ENCODE results near the gene JPT1.

- TF ChIP-seq, protein P1, sequence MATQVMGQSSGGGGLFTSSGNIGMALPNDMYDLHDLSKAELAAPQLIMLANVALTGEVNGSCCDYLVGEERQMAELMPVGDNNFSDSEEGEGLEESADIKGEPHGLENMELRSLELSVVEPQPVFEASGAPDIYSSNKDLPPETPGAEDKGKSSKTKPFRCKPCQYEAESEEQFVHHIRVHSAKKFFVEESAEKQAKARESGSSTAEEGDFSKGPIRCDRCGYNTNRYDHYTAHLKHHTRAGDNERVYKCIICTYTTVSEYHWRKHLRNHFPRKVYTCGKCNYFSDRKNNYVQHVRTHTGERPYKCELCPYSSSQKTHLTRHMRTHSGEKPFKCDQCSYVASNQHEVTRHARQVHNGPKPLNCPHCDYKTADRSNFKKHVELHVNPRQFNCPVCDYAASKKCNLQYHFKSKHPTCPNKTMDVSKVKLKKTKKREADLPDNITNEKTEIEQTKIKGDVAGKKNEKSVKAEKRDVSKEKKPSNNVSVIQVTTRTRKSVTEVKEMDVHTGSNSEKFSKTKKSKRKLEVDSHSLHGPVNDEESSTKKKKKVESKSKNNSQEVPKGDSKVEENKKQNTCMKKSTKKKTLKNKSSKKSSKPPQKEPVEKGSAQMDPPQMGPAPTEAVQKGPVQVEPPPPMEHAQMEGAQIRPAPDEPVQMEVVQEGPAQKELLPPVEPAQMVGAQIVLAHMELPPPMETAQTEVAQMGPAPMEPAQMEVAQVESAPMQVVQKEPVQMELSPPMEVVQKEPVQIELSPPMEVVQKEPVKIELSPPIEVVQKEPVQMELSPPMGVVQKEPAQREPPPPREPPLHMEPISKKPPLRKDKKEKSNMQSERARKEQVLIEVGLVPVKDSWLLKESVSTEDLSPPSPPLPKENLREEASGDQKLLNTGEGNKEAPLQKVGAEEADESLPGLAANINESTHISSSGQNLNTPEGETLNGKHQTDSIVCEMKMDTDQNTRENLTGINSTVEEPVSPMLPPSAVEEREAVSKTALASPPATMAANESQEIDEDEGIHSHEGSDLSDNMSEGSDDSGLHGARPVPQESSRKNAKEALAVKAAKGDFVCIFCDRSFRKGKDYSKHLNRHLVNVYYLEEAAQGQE (IDR thresholded peaks at IDR 0.05; ENCODE audit: insufficient read depth in 1 of 2, low read depth in 2 of 2, low read length in 1 of 2): no peak
- TF ChIP-seq POLR2AphosphoS5 (IDR thresholded peaks at IDR 0.05; ENCODE audit: low read depth, low read length) (no peak), CTCF (IDR thresholded peaks at IDR 0.05) (no peak)
These were observed 8.8 kb upstream of the JPT1 start for GRCh38 chr17:75163074-75163473.

Measured in Panc1 (cell line).